ENCODE measurements around the gene FAM3B.
A peak's percentile ranks its signal among the peaks of the same experiment; 100 is the strongest.
"Not testable (repeated sequence)": the region's sequence is repeated elsewhere in the genome, so short reads cannot be mapped to it uniquely, and the experiment has no call there.

Gene FAM3B

GRCh38 chr21:41350436-41351155 is 34.0 kb downstream of the FAM3B start:
- no peak for DNase-seq

DNA sequence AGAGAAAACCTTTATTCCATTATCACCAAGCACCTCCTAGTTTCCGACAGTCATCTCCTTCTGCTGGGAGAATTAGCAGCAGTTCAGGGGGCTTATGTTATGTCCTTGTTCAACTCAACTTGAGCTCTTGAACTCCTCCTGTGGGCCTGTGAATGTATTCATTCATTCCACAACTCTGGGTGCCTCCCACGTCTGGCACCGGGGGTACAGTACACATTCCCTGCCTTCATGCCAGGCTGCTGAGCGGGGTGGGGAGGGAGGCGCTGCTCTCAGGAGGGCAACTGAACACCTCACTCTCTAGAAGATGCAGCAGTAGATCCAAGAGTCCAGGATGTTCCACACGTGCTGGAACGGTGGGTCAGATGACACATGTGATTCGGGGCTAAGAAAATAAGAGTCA is 40.9 kb downstream of the FAM3B start:
- DNase-seq = no peak

GRCh38 chr21:41358193-41359166 is 41.9 kb downstream of the FAM3B start:
- no peak for DNase-seq

GRCh38 chr21:41359286-41359685 is 42.7 kb downstream of the FAM3B start:
- DNase-seq = no peak

GRCh38 chr21:41359754-41360071 is 43.1 kb downstream of the FAM3B start:
- not testable (repeated sequence) for DNase-seq

DNA sequence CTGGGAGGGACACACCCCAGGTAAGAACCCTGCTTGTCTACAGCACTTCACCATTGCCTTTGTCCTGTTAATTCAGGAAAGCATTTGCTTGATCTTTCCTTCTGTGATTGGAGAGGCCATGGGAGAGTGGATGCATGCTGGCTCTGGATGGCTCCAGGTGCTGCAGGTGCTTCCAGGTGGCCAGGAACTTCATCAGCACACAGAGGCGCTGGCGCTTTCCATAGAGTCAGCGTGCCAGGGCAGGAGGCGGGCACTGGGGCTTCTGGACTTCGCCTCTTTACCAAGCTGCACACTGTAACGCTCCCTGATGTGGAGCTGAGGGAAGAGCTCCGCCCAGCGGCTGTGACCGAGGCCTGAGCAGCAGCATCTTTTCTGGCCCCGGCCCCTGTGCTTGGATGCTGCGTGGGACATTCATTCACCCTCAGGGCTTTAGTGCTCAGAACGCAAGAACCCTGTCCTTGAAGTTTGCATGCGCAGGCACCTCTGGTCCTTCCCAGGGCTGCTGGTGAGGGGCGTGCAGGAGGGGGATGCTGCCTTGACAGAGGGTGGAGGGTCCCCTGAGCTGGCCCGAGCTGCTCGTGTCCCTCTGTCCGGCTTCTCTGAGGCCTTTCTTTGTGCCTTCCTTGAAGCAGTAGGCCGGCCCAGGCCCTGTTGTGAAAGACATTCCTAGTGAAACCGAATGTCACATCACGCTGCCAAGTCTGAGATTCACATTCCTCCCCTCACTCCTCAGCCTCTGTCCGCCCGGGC is 43.6 kb downstream of the FAM3B start:
- no peak for DNase-seq

GRCh38 chr21:41361053-41361785 is 44.6 kb downstream of the FAM3B start:
- DNase-seq = no peak

DNA sequence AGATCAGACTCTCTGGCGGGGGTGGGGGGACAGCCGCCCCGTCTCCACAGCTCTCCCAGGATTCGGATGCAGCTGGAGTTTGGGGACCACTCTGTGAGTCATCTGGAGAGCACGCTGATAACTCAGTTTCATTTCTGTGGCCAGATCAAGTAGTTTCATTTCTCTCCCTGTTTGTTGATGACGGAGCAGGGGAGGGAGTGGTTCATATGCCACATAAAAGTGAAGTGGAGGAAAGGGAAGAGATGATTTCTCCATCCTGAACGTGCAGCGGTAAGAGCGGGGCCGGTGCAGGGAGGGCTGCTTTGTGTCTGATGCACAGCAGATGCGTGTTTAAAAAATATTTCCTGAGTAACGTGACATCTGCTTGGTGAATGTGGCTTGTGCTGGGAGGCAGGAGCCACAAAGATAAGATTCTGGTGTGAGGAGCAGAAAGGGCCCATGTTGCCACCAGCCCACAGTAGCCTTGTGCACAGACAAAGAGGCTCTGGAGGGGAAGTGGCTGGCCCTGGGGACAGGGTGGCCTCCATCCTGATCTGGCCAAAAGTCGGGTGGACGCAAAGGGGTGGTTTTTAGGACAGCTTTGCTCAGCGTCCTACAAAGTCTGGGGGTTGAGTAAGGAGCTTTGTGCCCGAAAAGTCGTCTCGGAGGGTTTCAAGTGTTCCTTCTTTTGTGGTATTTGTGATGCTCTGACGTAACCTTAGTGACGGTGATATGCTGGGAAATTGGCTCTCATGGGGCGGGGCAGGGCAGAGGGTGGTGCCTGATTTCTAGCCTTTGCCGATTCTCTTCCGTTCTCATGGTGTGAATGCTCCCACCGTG is 45.4 kb downstream of the FAM3B start, which contains the start of gene MX2:
TSS of gene MX2 (plus strand) at position 242 of the 819 bp plus-strand sequence. CDS start 14,880 bp downstream, outside the sequence.
- peak; percentile 76 for DNase-seq

DNA sequence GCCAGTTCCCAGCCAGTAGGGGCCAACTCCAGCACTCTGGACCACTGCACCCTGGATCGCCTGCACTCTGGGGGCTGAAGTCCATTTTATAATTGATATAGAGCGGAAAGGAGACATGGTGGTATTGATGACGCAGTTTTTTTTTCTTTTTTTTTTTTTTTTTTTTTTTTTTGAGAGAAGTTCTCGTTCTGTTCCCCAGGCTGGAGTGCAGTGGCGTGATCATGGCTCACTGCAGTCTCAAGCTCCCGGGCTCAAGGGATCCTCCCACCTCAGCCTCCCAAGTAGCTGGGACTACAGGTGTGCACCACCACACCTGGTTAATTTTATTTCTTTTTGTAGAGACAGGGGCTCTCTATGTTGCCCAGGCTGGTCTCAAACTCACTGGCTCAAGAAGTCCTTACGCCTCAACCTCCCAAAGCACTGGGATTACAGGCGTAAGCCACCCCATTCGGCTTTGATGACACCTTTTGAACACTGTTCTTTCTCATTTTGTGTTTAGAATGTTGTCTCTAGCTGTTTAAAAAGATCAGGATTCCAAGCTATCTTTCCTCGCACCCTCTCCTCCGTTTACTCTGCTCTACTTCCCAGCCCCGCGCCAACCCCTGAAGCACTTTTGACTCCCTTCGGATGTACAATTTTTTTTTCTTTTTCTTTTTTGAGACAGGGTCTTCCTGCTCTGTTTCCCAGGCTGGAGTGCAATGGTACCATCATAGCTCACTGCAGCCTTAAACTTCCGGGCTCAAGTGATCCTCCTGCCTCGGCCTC is 46.2 kb downstream of the FAM3B start:
- peak; percentile 20 for DNase-seq

DNA sequence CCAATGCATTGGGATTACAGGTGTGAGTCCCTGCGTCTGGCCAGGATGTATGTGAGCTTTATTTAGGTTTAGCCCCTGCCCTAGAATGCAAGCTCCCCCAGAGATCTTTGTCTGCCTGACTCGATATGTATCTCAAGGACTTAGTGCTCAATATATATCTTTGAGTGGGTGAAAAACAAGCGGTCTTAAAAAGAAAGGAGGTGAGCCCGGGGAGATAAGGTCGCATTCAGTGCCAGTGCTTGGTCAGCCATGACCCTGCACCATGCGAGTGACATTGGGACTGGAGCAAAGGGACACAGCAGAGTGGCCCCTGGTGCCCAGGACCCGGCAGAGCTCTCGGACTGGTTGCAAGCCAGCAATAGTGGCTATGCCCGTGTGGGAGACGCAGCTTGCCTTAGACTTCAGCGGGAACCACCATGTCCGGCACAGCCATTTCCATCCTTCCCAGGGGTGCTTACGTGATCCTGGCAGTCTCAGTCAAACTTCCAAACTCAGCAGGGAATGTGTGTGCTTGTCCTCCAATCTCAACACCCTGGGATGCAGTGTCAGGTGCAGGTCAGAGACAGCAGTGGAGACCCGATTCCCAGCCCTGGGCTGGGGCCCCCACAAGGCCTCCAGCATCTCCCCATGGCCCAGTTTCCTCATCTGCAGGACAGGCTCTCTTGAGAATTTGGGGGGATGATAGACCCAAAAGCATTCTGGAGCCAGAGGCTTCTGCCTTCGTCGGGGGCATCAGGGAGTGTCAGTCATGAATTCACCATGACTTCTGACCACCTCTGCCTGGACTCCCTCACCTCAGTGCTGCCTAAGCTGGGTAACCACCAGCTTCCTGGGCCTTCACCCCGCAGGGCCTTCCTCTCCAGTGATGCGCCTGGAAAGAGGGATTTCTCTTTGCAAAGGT is 47.0 kb downstream of the FAM3B start:
- DNase-seq = no peak

DNA sequence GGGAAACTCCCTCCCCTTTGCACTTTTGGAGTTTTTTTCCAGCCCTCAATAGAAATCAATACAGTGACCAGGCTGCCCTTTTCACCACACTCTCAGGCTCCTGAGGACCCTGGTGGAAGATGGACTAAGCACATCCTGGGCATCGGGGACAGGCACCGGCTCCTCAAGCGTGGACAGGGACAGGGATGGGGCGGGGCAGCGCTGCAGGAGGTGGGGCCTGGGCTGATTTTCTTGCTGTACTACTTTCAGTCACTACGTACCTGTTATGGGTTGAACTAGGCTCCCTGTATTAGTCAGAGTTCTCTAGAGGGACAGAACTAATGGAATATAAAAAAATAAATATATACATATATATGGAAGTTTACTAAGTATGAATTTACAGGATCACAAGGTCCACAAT is 47.7 kb downstream of the FAM3B start:
- DNase-seq = no peak

GRCh38 chr21:41365377-41366107 is 48.9 kb downstream of the FAM3B start:
- no peak for DNase-seq

DNA sequence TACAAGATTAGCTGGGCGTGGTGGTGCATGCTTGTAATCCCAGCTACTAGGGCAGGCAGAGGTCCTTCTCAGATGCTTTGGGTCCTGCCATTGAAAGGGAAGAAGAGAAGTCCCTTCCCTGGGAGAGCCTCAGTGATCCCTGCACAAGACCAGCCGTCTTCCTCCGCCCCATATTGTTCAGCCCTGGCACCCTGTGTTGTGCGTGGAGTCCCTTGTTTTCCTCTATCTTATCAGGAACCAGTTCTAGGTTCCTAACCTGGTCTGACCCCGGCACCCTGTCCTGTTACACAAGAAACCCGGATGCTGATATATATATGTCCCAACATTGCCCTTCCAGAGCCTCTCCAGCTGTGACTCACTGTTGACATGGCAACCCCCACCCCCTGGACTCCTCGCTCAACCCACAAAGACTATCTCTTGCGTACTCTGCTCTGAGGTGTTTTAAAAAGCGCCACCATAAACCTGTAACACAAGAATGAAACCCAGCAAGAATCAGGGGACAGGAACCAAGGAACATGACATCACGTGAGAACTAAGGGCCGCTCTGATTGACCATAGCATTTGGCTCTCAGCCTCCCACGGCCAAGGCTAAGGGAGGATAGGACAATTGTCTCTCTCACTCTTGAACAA is 50.0 kb downstream of the FAM3B start:
- DNase-seq = peak; percentile 22

DNA sequence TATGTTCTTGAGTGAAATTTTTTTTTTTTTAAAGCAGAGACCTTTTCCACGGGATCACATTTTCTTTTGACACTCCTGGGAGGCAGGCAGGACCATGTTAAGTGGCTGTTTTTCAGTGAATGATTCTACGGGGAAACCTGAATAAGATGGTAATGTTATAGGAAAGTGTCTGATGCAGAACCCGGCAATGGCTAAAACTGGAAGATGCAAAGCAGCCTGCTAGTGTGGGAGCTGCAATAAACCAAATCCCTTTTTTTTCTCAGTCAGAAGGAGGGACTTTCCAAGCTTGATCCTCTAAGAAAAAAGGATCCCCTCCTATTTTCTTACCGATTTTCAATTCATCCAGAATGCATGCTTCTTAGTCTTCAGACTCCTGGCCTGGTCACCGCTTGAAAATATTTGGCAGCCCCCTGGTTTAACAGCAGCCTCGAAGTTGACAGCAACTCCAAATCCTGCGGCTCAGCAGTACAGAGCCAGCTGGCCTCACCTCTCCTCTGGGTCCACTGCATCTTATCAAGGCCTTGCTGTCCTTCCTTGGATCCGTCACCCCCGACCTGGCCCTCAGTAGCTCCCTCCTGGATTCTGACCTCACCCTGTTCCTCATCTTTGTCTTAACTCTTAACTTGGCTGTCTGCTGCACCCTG is 50.8 kb downstream of the FAM3B start:
- DNase-seq = no peak

DNA sequence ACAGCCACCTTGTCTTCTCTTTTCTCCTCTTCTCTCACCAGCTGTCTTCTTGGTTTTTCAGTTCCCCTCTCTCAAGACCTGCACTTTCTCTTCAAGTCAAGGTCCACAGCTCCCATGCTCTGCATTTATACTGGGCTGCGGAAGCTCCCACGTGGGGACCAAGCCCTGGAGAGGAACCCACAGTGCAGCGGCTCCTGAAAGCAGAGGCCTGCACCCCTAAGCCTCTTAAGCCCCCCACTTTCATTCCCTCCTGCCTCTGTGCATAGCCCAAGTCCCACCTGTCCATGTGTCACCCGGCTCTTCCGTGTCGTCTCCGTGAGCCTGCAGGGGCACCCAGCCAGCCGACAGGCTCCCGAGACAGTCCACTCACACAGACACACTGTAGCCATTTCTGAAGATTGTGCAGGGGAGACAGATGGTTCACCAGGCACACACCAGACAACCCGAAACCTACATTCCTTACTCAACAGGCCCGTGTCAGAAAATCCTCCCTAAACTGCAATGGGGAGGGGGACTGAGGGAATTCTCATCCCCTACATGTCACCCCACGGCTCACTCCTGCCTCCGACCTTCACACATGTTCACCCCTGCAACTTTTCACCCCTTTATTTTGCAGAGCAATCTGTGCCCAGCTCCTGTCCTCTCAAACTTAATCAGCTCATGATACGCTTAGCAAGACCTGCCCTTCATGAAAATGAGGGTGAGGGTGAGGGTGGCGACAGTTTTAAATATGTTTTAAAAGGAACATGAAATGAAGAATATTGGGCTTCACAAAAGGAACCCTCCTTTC is 51.5 kb downstream of the FAM3B start:
- DNase-seq = no peak

DNA sequence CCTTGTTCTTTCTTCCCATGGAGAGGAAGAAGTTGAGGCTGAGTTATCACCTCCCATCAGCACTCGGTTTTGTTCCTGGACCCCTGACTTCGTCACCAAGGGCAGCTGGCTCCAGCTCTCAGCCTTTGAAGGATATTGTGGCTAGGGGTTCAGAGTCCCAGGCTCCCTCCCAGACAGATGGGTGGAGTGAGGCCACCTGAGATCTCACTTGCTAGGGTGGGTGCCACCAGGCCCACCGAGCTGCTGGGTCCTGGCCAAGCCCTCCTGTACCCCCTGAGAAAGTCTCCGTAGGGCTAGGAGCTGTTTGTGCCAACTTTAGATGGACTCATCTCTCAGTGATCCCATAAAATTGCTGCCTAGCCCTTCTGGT is 52.1 kb downstream of the FAM3B start:
- no peak for DNase-seq
